ENCODE data around the gene LTBP1.
A peak's percentile ranks its signal among the peaks of the same experiment; 100 is the strongest.

The LTBP1 gene

DNA sequence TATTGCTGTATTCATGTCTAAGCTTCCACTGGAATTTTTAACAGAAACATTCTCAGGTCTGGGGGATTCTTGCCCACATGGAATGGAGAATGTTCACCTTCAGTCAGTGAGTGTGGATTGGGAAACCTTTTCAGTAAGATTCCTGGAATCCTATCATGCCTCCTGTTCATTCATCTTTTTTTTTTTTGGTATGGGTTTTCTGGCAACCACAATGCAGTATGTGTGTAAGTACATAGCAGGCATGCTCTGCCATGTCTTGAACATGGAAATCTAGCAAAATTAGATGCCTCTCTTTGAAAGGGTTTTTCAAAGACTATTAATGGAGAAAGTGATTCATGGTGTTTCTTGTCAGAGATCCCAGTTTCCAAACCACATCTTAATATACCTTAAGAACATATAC is 176.5 kb downstream of the LTBP1 start:
- Mint-ChIP-seq H3K27me3 (ENCODE audit: low read depth) (no peaks in the 10 kb centered on the region), H3K9me3 (no peaks in the 10 kb centered on the region), H3K36me3 (ENCODE audit: low read depth) (no peaks in the 10 kb centered on the region), H3K4me1 (peaks cover 55% of the 10 kb centered on the region), H3K4me3 (no peak overlapping the region), H3K27ac (peak overlapping the region in 2 of 3 experiments; percentile 38 to 49)
- TF ChIP-seq, protein P1, sequence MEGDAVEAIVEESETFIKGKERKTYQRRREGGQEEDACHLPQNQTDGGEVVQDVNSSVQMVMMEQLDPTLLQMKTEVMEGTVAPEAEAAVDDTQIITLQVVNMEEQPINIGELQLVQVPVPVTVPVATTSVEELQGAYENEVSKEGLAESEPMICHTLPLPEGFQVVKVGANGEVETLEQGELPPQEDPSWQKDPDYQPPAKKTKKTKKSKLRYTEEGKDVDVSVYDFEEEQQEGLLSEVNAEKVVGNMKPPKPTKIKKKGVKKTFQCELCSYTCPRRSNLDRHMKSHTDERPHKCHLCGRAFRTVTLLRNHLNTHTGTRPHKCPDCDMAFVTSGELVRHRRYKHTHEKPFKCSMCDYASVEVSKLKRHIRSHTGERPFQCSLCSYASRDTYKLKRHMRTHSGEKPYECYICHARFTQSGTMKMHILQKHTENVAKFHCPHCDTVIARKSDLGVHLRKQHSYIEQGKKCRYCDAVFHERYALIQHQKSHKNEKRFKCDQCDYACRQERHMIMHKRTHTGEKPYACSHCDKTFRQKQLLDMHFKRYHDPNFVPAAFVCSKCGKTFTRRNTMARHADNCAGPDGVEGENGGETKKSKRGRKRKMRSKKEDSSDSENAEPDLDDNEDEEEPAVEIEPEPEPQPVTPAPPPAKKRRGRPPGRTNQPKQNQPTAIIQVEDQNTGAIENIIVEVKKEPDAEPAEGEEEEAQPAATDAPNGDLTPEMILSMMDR (IDR thresholded peaks at IDR 0.05; ENCODE audit: unreplicated experiment in 3 of 3), result no peak

DNA sequence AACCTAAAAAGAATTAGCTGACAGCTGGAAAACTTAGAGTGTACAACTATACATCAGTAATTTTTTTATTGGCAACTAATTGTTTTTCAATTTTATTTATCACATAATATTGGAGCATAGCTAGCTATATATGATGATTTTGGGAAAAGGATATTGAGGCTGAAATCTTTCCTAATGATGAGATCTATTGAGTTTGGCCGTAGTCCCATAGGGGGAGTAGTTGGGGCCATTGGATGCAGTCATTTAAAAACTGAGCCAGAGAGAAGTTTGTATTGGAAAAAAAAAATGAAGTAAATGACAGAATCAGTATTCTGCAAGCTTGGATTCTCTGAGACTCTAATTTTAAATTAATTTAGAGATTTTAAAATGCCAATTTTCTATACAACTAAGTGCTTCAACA is 179.8 kb downstream of the LTBP1 start:
- H3K4me3 Mint-ChIP-seq, result no peak overlapping the region
- H3K4me1 Mint-ChIP-seq, result peaks cover 54% of the 10 kb centered on the region
- H3K36me3 Mint-ChIP-seq (ENCODE audit: low read depth), result no peaks in the 10 kb centered on the region
- no peaks in the 10 kb centered on the region for H3K9me3 Mint-ChIP-seq
- H3K27ac Mint-ChIP-seq, result peak overlapping the region in 1 of 3 experiments; percentile 18
- TF ChIP-seq, protein P1 (IDR thresholded peaks at IDR 0.05; ENCODE audit: unreplicated experiment in 3 of 3), result no peak
- no peaks in the 10 kb centered on the region for H3K27me3 Mint-ChIP-seq (ENCODE audit: low read depth)

DNA sequence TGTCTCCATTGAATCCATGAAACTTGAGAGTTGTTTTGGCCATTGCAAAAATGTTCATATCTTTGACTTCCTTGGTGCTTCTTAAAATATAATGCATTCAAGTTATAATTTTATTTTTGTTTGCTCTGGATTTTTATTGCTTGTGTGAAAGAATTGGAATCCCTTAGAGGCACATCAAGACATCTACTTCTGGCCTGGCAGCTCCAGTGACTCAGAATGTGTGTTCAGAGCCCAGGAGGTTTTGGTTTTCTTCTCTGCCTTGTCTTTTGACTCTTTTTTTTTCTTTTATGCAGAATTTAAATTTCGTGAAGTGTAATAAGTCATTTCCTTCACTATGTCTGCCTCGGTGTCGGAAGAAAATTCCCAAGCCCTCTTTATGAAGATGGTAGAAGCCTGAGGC is 180.2 kb downstream of the LTBP1 start:
- H3K4me1 Mint-ChIP-seq, result peaks cover 54% of the 10 kb centered on the region
- no peak overlapping the region for H3K4me3 Mint-ChIP-seq
- TF ChIP-seq, protein P1 (IDR thresholded peaks at IDR 0.05; ENCODE audit: unreplicated experiment in 3 of 3), result no peak
- no peaks in the 10 kb centered on the region for H3K36me3 Mint-ChIP-seq (ENCODE audit: low read depth)
- H3K27me3 Mint-ChIP-seq (ENCODE audit: low read depth), result no peaks in the 10 kb centered on the region
- H3K9me3 Mint-ChIP-seq, result no peaks in the 10 kb centered on the region
- H3K27ac Mint-ChIP-seq, result peak overlapping the region in 1 of 3 experiments; percentile 18

DNA sequence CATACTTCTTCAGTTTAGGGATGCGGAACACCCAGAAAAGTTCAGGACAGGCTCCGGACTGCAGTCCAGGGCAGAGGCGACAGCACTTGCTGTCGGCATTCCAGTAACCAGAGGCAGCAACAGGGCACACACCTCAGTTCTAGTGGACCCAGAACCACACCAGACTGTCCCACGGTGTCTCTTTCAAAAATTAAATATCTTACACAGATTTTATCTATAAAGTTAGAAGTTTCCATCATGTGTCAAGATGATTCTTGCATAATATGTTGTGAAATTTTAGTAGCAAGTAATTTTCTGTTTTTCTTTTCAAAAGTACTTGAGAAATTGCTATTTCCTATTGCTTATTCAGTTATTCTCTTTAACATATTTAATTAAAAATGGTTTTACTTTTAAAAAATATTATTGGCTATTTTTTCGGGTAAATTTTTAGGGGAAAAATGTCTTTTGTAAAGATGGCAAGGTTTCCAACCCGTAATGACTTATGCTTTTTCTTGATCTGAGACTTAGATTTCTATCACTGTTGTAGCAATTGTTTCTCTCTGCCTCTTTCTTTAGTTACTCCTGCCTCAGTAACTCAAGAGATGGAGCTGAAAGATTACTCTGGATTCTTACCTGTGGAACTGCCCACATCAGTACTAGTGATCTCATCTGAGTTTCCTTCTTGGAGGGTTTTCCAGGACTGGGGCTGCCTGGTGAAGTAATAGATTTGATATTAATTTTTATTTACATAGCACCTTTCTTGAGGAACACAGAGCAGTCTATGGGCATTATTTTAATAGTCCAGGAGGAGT is 182.7 kb downstream of the LTBP1 start:
- no peak overlapping the region for H3K27ac Mint-ChIP-seq
- no peak overlapping the region for H3K4me3 Mint-ChIP-seq
- peaks cover 64% of the 10 kb centered on the region for H3K4me1 Mint-ChIP-seq
- TF ChIP-seq, protein P1 (IDR thresholded peaks at IDR 0.05; ENCODE audit: unreplicated experiment in 3 of 3), result no peak
- no peaks in the 10 kb centered on the region for H3K9me3 Mint-ChIP-seq
- H3K36me3 Mint-ChIP-seq (ENCODE audit: low read depth), result no peaks in the 10 kb centered on the region
- H3K27me3 Mint-ChIP-seq (ENCODE audit: low read depth), result no peaks in the 10 kb centered on the region

DNA sequence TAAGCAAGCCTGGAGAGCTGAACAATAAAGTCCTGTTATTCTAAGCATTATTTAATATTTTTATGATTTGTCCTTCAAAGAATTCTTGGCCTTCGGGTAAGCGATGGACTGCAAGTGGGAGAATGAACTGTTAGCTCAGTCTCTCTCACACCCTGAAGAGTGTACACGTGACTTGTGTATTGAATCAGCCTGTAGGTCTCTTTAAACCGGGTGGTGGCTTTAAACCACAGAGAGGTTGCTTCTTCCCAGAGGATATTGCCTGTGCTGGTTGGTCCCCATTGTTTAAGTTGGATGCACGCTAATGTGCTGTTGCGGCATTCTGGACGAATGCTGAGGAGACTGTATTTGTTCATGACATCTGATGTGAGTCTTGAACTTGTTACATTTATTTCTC is 183.3 kb downstream of the LTBP1 start:
- peaks cover 66% of the 10 kb centered on the region for H3K4me1 Mint-ChIP-seq
- no peaks in the 10 kb centered on the region for H3K27me3 Mint-ChIP-seq (ENCODE audit: low read depth)
- TF ChIP-seq, protein P1 (IDR thresholded peaks at IDR 0.05; ENCODE audit: unreplicated experiment in 3 of 3), result no peak
- H3K9me3 Mint-ChIP-seq, result no peaks in the 10 kb centered on the region
- H3K27ac Mint-ChIP-seq, result peak overlapping the region in 1 of 3 experiments; percentile 36
- H3K4me3 Mint-ChIP-seq, result no peak overlapping the region
- no peaks in the 10 kb centered on the region for H3K36me3 Mint-ChIP-seq (ENCODE audit: low read depth)

DNA sequence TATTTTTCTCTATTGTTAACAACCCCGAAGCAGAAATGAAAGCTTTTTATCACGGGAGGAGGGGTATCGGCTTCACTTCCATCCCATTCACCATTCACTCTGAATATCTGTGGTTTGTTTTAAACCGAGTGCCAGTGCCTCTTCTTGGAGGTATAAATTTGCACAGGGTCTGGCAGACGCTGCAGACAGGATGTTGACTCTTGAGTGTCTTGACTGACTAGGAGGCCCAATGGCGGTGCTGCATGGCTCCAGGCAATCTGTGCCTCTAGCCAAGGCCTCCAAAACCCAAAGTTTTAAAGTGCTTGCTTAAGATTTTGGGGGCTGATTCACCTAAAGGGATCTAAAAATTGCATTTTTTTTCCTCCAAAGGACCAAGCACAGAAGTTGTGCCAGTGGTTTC is 183.8 kb downstream of the LTBP1 start:
- Mint-ChIP-seq H3K27me3 (ENCODE audit: low read depth) (no peaks in the 10 kb centered on the region), H3K9me3 (no peaks in the 10 kb centered on the region), H3K4me1 (peaks cover 71% of the 10 kb centered on the region), H3K36me3 (ENCODE audit: low read depth) (no peaks in the 10 kb centered on the region), H3K4me3 (no peak overlapping the region), H3K27ac (no peak overlapping the region)
- TF ChIP-seq, protein P1 (IDR thresholded peaks at IDR 0.05; ENCODE audit: unreplicated experiment in 3 of 3), result no peak

Data from nephron (organoid).